Stimulated activated CD4-positive, alpha-beta T cell treated with anti-CD3 and anti-CD28 coated beads, Interleukin-15, amount 100 ng/mL, for 48 hours (primary cell): ENCODE results near the gene PDE6B.
"Not testable (repeated sequence)": the region's sequence is repeated elsewhere in the genome, so short reads cannot be mapped to it uniquely, and the experiment has no call there.

ENCODE experiments used
- DNase-seq, 2 donors: peaks; one replicate each; pipeline ENCODE4 v3.0.0-alpha.2; 2020; ENCODE audit warnings: low read depth in 2 of 2

PDE6B gene

DNA sequence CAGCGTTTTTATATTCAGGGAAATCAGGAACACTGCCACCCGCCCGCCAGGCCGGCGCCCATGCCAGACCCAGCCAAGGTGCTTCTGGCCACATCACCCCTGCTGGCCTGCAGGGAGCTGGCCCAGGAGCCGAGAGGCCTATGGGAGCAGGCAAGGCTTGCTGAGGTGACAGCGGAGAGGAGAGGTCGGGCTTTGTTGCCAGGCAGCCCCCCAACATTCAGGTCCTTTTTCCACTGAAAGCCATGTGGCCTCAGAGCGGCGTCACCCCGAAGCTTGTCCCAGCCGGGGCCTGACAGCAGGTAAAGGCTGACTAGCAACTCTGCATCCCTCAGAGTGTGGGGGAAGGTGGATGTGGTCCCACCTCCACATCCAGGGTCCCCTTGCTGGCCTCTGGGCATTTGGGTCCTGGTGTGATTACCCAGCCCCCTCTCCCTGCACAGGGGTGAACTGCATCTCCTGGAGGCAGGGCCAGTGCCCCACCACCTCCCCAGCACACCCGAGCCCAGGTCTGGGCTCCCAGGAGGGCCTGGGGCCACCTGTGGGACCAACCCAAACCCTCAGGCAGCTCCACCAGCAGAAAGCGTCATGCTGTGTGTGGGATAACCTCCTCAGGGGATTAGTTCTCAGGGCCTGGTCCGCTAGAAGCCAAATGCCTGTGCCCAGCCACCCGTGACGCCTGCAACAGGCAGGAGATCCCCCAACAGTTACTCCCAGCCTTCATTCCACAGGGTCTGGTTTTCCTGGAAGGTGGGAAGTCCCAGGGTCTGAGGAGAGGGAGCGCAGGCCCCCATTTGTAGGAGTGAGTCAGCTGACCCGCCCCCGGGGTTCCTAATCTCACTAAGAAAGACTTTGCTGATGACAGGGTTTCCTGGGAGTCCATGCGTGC, at the start of gene PDE6B:
PDE6B (plus strand) TSS at position 869 of the 886 bp plus-strand sequence. CDS start 54 bp downstream, outside the sequence.
- no peak for DNase-seq

GRCh38 chr4:576245-576821, 49.0 kb upstream of the PDE6B start, which contains the start of gene TMEM271:
Gene TMEM271 (minus strand): TSS chr4:576295. CDS start chr4:576062, 233 bp downstream.
- no peak for DNase-seq

DNA sequence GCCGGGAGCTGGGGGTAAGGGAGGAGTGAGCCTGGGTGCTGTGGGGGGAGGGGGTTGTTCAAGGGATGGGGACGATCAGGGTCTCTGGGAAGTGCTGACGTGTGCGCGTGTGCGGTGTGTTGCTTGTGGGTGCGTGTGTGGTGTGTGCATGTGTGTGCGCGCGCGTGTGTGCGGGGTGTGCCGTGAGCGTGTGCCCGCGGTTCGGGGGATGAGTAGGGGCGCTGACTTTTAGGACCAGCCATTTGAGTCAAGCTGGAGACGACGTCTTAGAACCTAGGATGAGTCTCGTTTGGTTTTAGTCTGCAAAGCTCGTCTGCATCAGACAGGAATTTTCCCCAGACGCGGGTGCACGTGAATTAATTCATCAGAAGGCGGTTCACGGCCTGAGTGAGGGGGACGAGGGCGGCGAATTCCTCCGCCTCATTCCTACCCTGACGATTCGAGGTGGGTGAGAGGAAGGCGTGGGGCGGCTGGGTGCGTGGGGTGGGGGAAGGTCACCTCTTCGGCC, 48.3 kb upstream of the PDE6B start:
- no peak for DNase-seq

- peak in 1 of 2 donors; percentile 7 for DNase-seq
Observed at GRCh38 chr4:577499-578450, 47.6 kb upstream of the PDE6B start.

GRCh38 chr4:578451-579443, 46.6 kb upstream of the PDE6B start:
- DNase-seq: no peak

GRCh38 chr4:579543-580175, 45.7 kb upstream of the PDE6B start:
- no peak for DNase-seq

GRCh38 chr4:581181-581580, 44.2 kb upstream of the PDE6B start:
- DNase-seq: no peak

DNA sequence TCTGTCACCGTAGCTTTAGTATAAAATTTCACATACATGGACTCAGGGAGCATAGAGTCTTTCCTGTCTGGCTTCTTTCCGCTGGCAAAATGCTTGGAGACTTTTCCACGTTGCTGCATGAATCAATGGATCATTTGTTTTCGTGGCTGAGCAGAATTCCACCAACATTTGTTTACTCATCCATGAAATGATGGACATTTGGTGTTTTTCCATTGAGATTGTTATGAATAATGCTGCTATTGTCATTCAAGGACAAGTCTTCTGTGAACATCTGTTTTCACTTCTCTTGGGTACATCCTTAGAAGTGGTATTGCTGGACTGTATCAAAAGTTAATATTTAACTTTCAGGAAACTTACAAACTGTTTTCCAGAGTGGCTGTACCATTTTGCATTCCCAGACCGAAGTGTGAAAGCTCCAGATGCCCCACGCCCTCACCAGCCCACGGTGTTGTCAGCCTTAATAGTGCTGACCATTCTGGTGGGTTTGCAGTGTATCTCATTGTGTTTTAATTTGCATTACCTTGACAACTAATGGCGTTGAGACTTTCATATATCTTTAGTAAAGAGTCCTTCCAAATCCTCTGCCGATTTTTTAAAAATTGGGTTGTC, 43.5 kb upstream of the PDE6B start:
- DNase-seq: no peak

DNA sequence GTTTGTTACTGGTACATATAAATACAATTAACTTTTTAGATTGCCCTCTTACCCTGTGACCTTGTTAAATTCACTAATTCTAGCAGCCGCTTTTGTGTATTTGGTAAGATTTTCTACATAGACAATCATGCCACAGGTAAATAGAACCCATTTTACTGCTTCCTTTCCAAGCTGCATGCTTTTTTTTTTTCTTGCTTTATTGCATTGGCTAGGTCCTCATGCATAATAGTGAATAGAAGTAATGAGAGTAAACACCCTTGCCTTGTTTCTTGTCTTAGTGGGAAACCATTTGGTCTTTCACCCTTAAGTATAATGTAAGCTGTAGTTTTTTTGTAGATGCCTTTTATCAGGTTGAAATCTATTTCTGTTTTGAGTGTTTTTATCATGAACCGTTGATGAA, 41.6 kb upstream of the PDE6B start:
- DNase-seq: no peak

DNA sequence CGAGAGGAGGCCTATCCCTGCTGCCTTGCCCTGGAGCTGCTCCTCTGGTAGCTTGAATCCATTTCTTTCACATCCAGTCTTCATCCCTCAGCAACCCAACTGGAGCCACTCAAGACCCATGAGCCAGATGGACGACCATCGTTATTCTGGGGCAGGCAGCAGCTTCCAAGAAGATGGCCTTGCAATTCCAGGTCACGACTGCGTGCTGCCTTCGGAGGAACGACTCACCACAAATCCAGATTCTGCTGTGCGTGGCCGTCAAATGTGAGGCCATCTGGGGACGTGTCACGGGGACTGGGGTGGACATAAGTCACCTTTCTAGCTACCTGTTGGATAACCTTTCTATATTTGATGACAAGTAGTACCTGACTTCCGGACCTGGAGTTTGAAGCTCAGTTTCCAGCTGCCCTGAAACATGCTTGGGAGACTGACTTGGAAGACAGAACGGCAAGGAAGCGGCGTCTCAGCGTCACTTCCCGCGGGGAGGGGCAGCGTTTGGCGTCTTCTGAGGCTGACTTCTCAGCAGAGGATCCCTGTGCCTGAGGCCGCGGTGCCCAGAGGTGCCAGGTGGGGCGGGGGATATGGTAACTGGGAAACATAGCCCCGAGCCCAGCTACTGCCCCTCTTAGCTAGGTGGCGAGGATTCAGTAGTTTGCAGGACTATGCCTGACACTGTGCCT, 37.6 kb upstream of the PDE6B start:
- no peak for DNase-seq

- DNase-seq: no peak
Observed at GRCh38 chr4:588351-588849, 37.0 kb upstream of the PDE6B start.

DNA sequence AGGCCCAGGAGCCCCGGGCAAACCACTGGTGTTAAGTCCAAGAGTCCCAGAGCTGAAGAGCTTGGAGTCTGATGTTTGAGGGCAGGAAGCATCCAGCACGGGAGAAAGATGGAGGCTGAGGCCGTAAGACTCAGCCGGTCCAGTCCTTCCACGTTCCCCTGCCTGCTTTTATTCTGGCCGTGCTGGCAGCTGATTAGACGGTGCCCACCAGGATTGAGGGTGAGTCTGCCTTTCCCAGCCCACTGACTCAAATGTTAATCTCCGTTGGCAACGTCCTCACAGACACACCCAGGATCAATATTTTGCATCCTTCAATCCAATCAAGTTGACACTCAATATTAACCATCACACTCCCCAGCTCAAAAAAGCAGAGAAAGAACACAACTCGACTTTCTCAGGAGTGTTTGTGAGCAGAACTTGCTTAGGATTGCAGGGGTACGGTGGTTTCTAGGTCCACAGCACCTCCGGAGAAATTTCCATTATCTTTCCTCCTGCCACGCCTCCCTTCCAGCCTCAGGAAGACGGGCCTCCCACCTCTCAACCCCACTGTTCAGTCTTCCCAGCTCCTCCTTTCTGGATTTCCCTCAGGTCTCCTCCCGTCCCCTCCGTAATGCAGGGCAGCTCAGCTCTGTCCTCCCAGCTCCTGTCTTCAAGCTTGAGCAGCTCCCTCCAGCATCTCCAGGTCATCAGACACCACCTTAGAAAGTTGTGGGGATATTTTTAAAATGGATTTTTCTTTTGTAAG, 36.0 kb upstream of the PDE6B start:
- no peak for DNase-seq

DNA sequence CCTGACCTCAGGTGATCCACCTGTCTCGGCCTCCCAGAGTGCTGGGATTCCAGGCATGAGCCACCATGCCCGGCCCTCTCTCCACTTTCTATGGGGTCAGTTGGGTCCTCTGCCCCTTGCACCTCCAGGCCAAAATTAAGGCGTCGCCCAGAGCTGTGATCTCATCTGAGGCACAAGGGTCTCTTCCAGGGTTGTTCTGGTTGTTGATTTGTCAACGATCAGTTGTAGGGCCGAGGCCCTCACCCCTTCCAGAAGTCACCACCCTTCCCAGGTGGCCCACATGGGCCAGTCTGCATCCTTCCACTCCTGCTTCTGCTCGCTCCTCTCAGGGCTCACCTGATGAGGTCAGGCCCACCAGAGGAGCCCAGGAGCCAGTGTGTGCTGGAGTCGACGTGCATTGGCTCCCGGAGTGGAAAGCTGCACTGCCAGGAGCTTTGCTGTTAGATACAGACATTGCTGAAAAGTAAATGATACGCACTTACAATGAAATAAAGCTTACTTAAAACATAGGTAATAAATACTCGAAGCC, 35.0 kb upstream of the PDE6B start:
- DNase-seq: no peak

DNA sequence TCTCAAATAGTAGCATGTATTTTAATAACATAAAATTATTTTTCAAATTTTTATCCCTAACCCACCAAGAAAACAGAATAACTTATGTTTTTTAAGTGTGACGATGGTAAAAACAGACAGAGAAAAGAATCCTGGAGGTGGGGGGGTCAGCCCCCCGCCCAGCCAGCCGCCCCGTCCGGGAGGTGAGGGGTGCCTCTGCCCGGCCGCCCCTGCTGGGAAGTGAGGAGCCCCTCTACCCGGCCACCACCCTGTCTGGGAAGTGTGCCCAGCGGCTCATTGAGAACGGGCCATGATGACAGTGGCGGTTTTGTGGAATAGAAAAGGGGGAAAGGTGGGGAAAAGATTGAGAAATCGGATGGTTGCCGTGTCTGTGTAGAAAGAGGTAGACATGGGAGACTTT, 33.2 kb upstream of the PDE6B start:
- DNase-seq: not testable (repeated sequence)

DNA sequence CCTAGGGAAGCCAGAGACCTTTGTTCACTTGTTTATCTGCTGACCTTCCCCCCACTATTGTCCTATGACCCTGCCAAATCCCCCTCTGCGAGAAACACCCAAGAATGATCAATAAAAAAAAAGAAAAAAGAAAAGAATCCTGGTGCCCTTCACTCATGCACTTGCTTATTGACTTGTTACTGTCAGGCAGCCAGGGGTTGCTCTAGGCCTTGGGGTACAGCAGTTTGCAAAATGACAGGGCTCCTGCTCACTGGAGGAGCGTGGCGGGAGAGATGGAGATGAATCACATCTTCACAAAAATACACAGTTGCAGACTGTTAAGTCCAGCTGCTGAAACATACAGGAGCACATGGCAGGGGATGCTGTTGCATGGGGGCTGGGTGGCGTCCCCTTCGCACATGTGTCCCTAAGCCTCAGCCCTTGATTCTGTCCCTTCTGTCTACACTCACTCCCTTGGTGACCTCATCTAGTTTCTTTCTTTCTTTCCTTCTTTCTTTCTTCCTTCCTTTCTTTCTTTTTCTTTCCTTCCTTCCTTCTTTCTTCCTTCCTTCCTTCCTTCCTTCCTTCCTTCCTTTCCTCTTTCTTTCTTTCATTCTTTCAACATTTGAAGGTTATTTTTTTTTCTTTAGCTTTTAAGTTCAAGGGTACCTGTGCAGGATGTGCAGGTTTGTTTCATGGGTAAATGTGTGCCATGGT, 32.4 kb upstream of the PDE6B start:
- DNase-seq: no peak

GRCh38 chr4:598925-599324, 26.4 kb upstream of the PDE6B start:
- DNase-seq: no peak

- DNase-seq: no peak
Observed at GRCh38 chr4:600166-600565, 25.2 kb upstream of the PDE6B start.
